AG04449 (cell line): ENCODE data around the gene GADD45GIP1.

Experiments
- CTCF ChIA-PET: fragments of 350-600 bp; formaldehyde crosslinking; extraction: SDS; loops from one replicate; lab custom pipeline; 2021; ENCODE audit warnings: antibody characterized with exemption; lab: Yijun Ruan, JAX
- POLR2A ChIA-PET: fragments of 400-600, 350-600 bp; formaldehyde crosslinking; extraction: SDS; loops from one replicate; lab custom pipeline; 2020; ENCODE audit warnings: antibody characterized with exemption, inconsistent platforms; lab: Yijun Ruan, JAX
- DNase-seq: peaks from one replicate; pipeline ENCODE4 v3.0.0-alpha.2; 2010; ENCODE audit warnings: low read depth, low spot score
- H3K4me3 ChIP-seq: 2 replicates; pipeline ENCODE4 v1.5.1; 2011; ENCODE audit warnings: low read depth, mild to moderate bottlenecking, control low read depth, low read length
- CTCF ChIP-seq: IDR thresholded peaks from one replicate; pipeline ENCODE4 v1.5.1; 2011; ENCODE audit warnings: mild to moderate bottlenecking, moderate library complexity, low read length, control low read depth, inconsistent platforms; ENCODE audit not compliant: insufficient read depth; ENCODE audit errors: missing control alignments

The GADD45GIP1 gene

GRCh38 chr19:12907166-12907565 lies 49.9 kb downstream of the GADD45GIP1 start:
- POLR2A ChIA-PET: interaction anchor here (1.0 kb wide), 1 partner anchor 12 kb away, joined by 3 read pairs; the partner anchor contains the start of gene SYCE2
- CTCF ChIA-PET: no interaction called here
- H3K4me3 ChIP-seq: no peak overlapping the region
- TF ChIP-seq CTCF: no peak
- no peak for DNase-seq
